Hepatocyte (in vitro differentiated cells): Measurements from ENCODE around the gene OR1J1. TPM values are rescaled to one million over a fixed set of nuclear protein-coding genes. Genes with fewer than 3 reads are reported as not detected.

Experiments
- DNase-seq: peaks from one replicate; pipeline ENCODE4 v3.0.0-alpha.2; 2016; ENCODE audit warnings: low spot score
- H2AFZ ChIP-seq: fragments of 200-600 bp; sonication (generic); 2 replicates; pipeline ENCODE4 v1.6.0; 2016; ENCODE audit warnings: antibody characterized with exemption, mild to moderate bottlenecking
- H3K27ac ChIP-seq: fragments of 200-600 bp; sonication (generic); 2 replicates; pipeline ENCODE4 v1.5.1; 2016; ENCODE audit warnings: mild to moderate bottlenecking
- H3K27me3 ChIP-seq: fragments of 200-600 bp; sonication (generic); 2 replicates; pipeline ENCODE4 v1.6.1; 2016
- H3K36me3 ChIP-seq: fragments of 200-600 bp; sonication (generic); replicated peaks from 2 replicates; pipeline ENCODE4 v1.5.1; 2016; ENCODE audit warnings: low read depth; ENCODE audit not compliant: insufficient read depth
- H3K4me1 ChIP-seq: fragments of 200-600 bp; sonication (generic); 2 replicates; pipeline ENCODE4 v1.5.1; 2016; ENCODE audit warnings: mild to moderate bottlenecking, moderate library complexity; ENCODE audit not compliant: insufficient read depth
- H3K4me2 ChIP-seq: fragments of 200-600 bp; sonication (generic); 2 replicates; pipeline ENCODE4 v1.6.0; 2016
- H3K4me3 ChIP-seq: fragments of 200-600 bp; sonication (generic); 2 replicates; pipeline ENCODE4 v1.5.1; 2016; ENCODE audit warnings: mild to moderate bottlenecking
- H3K79me2 ChIP-seq: fragments of 200-600 bp; sonication (generic); 2 replicates; pipeline ENCODE4 v1.6.0; 2017; ENCODE audit warnings: mild to moderate bottlenecking
- H3K9me2 ChIP-seq: fragments of 200-600 bp; sonication (generic); replicated peaks from 2 replicates; pipeline ENCODE4 v1.6.0; 2017; ENCODE audit warnings: mild to moderate bottlenecking; ENCODE audit not compliant: insufficient read depth
- H3K9me3 ChIP-seq: fragments of 200-600 bp; sonication (generic); 2 replicates; pipeline ENCODE4 v1.5.1; 2016; ENCODE audit warnings: low read depth, mild to moderate bottlenecking
- H4K20me1 ChIP-seq: fragments of 200-600 bp; sonication (generic); 2 replicates; pipeline ENCODE4 v1.6.0; 2016; ENCODE audit warnings: mild to moderate bottlenecking; ENCODE audit not compliant: insufficient read depth, poor library complexity, severe bottlenecking
- EZH2 ChIP-seq: fragments of 200-600 bp; sonication (generic); IDR thresholded peaks from 2 replicates; pipeline ENCODE4 v1.6.1; 2016; ENCODE audit warnings: antibody characterized with exemption, mild to moderate bottlenecking, borderline replicate concordance
- EZH2phosphoT487 ChIP-seq: fragments of 200-600 bp; sonication (generic); IDR thresholded peaks from one replicate; pipeline ENCODE4 v1.6.1; 2018; ENCODE audit warnings: antibody characterized with exemption, mild to moderate bottlenecking, low read depth, moderate library complexity; ENCODE audit not compliant: unreplicated experiment, severe bottlenecking
- WGBS: methylation state at CpG from one replicate; pipeline ENCODE4 v1.1.6; 2016; ENCODE audit warnings: low lambda C conversion rate; ENCODE audit errors: missing lambda C conversion rate; 5-methylcytosine and 5-hydroxymethylcytosine counted together
- polyA plus RNA-seq: library from polyadenylated mRNA; unstranded; fragments of >200 nt; fragmentation: Nextera tagmentation; extraction: Ambion mirVana; gene quantifications from 2 replicates; pipeline ENCODE4 v1.2.1, GENCODE V29; 2016
- total RNA-seq: library from RNA; depleted of rRNA; stranded (reverse); fragments of >200 nt; gene quantifications from 2 replicates; pipeline ENCODE4 v1.2.3, GENCODE V29; 2014
- TF ChIP-seq, protein P1 (sequence below): fragments of 200-600 bp; sonication (generic); IDR thresholded peaks from 2 replicates; pipeline ENCODE4 v1.5.1; 2016; ENCODE audit warnings: antibody characterized with exemption, mild to moderate bottlenecking; ENCODE audit not compliant: poor library complexity

OR1J1 gene, protein sequence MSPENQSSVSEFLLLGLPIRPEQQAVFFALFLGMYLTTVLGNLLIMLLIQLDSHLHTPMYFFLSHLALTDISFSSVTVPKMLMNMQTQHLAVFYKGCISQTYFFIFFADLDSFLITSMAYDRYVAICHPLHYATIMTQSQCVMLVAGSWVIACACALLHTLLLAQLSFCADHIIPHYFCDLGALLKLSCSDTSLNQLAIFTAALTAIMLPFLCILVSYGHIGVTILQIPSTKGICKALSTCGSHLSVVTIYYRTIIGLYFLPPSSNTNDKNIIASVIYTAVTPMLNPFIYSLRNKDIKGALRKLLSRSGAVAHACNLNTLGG
- total RNA-seq = not detected in 2 replicates
- polyA plus RNA-seq = not detected in 2 replicates

DNA sequence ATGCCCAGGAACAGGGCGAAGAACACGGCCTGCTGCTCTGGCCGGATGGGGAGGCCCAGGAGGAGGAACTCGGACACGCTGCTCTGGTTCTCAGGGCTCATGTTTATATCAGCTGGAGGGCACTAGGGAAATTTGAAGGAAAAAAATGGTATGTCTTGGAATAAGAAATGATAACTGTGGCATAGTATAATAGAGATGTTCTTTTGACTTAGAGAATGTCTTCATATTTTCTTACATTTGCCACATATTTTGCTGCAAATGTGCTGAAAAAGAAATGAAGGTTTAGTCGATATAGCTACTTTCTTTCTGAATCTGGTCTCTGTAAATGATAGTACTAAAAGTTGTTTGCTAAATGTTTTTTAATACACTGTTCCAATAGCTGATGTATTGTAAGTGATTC lies at the start of gene OR1J1:
TSS of gene OR1J1 (minus strand) at position 101 of the 400 bp plus-strand sequence. CDS start at position 101, 0 bp downstream.
- Histone ChIP-seq H3K9me3 (no peaks in the 10 kb centered on the region), H3K79me2 (no peaks in the 10 kb centered on the region), H3K27ac (no peak within 1 kb of the TSS), H3K4me2 (no peak within 1 kb of the TSS), H3K27me3 (no peaks in the 10 kb centered on the region), H3K36me3 (no peaks in the 10 kb centered on the region), H3K4me1 (no peaks in the 10 kb centered on the region), H3K9me2 (no peaks in the 10 kb centered on the region), H3K4me3 (no peak within 1 kb of the TSS), H4K20me1 (no peaks in the 10 kb centered on the region), H2AFZ (no peak within 1 kb of the TSS)
- no peak for DNase-seq
- 83% methylated on average over 6 of the region's 6 CpGs for WGBS
- TF ChIP-seq EZH2 = no peak
- TF ChIP-seq, protein P1, sequence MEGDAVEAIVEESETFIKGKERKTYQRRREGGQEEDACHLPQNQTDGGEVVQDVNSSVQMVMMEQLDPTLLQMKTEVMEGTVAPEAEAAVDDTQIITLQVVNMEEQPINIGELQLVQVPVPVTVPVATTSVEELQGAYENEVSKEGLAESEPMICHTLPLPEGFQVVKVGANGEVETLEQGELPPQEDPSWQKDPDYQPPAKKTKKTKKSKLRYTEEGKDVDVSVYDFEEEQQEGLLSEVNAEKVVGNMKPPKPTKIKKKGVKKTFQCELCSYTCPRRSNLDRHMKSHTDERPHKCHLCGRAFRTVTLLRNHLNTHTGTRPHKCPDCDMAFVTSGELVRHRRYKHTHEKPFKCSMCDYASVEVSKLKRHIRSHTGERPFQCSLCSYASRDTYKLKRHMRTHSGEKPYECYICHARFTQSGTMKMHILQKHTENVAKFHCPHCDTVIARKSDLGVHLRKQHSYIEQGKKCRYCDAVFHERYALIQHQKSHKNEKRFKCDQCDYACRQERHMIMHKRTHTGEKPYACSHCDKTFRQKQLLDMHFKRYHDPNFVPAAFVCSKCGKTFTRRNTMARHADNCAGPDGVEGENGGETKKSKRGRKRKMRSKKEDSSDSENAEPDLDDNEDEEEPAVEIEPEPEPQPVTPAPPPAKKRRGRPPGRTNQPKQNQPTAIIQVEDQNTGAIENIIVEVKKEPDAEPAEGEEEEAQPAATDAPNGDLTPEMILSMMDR = no peak
- no peak for TF ChIP-seq EZH2phosphoT487

DNA sequence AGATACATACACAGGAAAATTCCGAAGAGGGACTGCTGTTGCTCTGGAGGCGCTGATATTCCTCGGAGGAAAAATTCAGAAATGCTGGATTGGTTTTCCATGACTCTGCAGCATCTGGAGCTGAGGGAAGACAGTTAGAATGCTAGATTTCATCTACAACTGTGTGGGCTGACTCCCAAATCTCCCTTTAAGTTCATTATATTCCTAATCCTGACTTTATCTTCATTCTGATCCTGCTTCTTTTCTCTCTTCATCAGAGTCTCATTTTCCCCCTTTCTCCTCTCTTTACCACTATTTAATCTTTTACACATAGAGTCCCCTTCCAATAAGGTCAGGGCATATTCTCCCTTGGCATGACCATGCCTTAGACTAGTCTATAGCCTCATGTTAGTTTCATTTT lies 49.5 kb upstream of the OR1J1 start, which contains the start of gene OR1N1:
TSS of gene OR1N1 (minus strand) at position 101 of the 400 bp plus-strand sequence. CDS start at position 101, 0 bp downstream.
- H4K20me1 ChIP-seq = no peaks in the 10 kb centered on the region
- no peak within 1 kb of the TSS for H3K4me2 ChIP-seq
- H3K27ac ChIP-seq = no peak within 1 kb of the TSS
- TF ChIP-seq EZH2phosphoT487 (no peak), EZH2 (no peak)
- TF ChIP-seq, protein P1 = no peak
- H3K36me3 ChIP-seq = no peaks in the 10 kb centered on the region
- H3K27me3 ChIP-seq = no peaks in the 10 kb centered on the region
- H3K9me2 ChIP-seq = no peaks in the 10 kb centered on the region
- H3K4me3 ChIP-seq = no peak within 1 kb of the TSS
- no peaks in the 10 kb centered on the region for H3K79me2 ChIP-seq
- no peak within 1 kb of the TSS for H2AFZ ChIP-seq
- H3K9me3 ChIP-seq = no peaks in the 10 kb centered on the region
- no peak for DNase-seq
- H3K4me1 ChIP-seq = no peaks in the 10 kb centered on the region
- 82% methylated on average over 3 of the region's 3 CpGs for WGBS

DNA sequence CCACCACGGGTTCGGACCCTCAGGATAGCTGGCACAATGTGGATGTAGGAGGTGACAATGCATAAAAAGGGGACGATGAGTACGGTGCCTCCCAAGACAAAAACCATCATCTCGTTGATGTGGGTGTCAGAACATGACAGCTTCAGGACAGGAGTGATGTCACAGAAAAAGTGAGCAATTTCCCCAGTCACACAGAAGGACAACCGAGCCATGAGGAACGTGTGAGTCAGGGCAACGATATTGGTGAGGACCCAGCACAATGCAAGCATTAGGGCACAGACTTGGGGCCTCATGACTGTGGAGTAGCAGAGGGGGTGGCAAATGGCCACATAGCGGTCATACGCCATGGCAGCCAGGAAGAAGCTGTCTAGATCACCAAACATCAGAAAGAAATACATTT lies 48.9 kb upstream of the OR1J1 start:
- no peaks in the 10 kb centered on the region for H4K20me1 ChIP-seq
- H3K27me3 ChIP-seq = no peaks in the 10 kb centered on the region
- no peak overlapping the region for H3K27ac ChIP-seq
- H3K4me1 ChIP-seq = no peaks in the 10 kb centered on the region
- DNase-seq = no peak
- no peak overlapping the region for H2AFZ ChIP-seq
- no peaks in the 10 kb centered on the region for H3K79me2 ChIP-seq
- H3K36me3 ChIP-seq = no peaks in the 10 kb centered on the region
- H3K4me2 ChIP-seq = no peak overlapping the region
- H3K4me3 ChIP-seq = no peak overlapping the region
- H3K9me2 ChIP-seq = no peaks in the 10 kb centered on the region
- 64% methylated on average over 10 of the region's 10 CpGs for WGBS
- no peaks in the 10 kb centered on the region for H3K9me3 ChIP-seq
- no peak for TF ChIP-seq EZH2
- TF ChIP-seq, protein P1 = no peak
- no peak for TF ChIP-seq EZH2phosphoT487
